ENCODE data around the gene TMEM184B.

GRCh38 chr22:38221407-38221806 lies 51.4 kb downstream of the TMEM184B start:
- TF ChIP-seq CTCF (IDR thresholded peaks at IDR 0.05) (no peak), POLR2A (IDR thresholded peaks at IDR 0.05) (no peak)

All from ovary (tissue), 3 donors.